Upper lobe of right lung (tissue), 1 donor: ENCODE data around the gene NAPSA. TPM values are rescaled to one million over a fixed set of nuclear protein-coding genes. Genes with fewer than 3 reads are reported as not detected.
A peak's percentile ranks its signal among the peaks of the same experiment; 100 is the strongest.

ENCODE experiments used
- ATAC-seq: fragments of 200-7000 bp; cut with Tn5 transposase; one replicate; pipeline ENCODE4 v1.9.1; 2020; ENCODE audit warnings: mild to moderate bottlenecking, moderate library complexity
- DNase-seq: peaks from one replicate; pipeline ENCODE4 v3.0.0-alpha.2; 2020
- H3K27ac ChIP-seq: fragments of 200-600 bp; one replicate; pipeline ENCODE4 v1.8.0; 2022
- H3K27me3 ChIP-seq: fragments of 200-600 bp; one replicate; pipeline ENCODE4 v1.8.0; 2022; ENCODE audit warnings: mild to moderate bottlenecking
- H3K36me3 ChIP-seq: fragments of 200-600 bp; one replicate; pipeline ENCODE4 v1.8.0; 2022
- H3K4me1 ChIP-seq: fragments of 200-600 bp; one replicate; pipeline ENCODE4 v1.8.0; 2022
- H3K4me3 ChIP-seq: fragments of 200-600 bp; one replicate; pipeline ENCODE4 v1.8.0; 2022; ENCODE audit warnings: mild to moderate bottlenecking
- H3K9me3 ChIP-seq: fragments of 200-600 bp; one replicate; pipeline ENCODE4 v1.8.0; 2022
- CTCF ChIP-seq: fragments of 200-600 bp; IDR thresholded peaks from one replicate; pipeline ENCODE4 v1.8.0; 2022; ENCODE audit warnings: antibody characterized with exemption
- intact Hi-C: fragments of 100-400 bp; cut with DNase I; formaldehyde crosslinking; loops from one replicate; pipeline ENCODE4 v1.11.0; 2022
- total RNA-seq: library from RNA; stranded (reverse); fragmentation: NEBNext Ultra II Directional; extraction: Animal tissue kit (Norgen Biotek cat#: 25700); gene quantifications from one replicate; pipeline ENCODE4 v1.2.1, GENCODE V29; 2021
- donor health status: DM: no; HTN: yes; CAD: no; lungs with severe emphysema.

The NAPSA gene
- total RNA-seq, 1 donor from 2014 or later, result 1,895 TPM

- Histone ChIP-seq H3K27me3 (peaks cover 51% of the 10 kb centered on the region), H3K4me3 (no peak overlapping the region), H3K4me1 (no peaks in the 10 kb centered on the region), H3K36me3 (no peaks in the 10 kb centered on the region), H3K9me3 (no peaks in the 10 kb centered on the region), H3K27ac (no peak overlapping the region)
- intact Hi-C loops, result no loop called here
- ATAC-seq, result no peak
- no peak for DNase-seq
- no peak for TF ChIP-seq CTCF
Measured at GRCh38 chr19:50310759-50311465, 54.5 kb downstream of the NAPSA start.

GRCh38 chr19:50309396-50310125 lies 55.9 kb downstream of the NAPSA start:
- intact Hi-C loops, result no loop called here
- no peaks in the 10 kb centered on the region for H3K36me3 ChIP-seq
- H3K27ac ChIP-seq, result no peak overlapping the region
- no peak for TF ChIP-seq CTCF
- ATAC-seq (peak; percentile 5), DNase-seq (peak; percentile 60)
- H3K9me3 ChIP-seq, result no peaks in the 10 kb centered on the region
- no peak overlapping the region for H3K4me3 ChIP-seq
- no peaks in the 10 kb centered on the region for H3K4me1 ChIP-seq
- H3K27me3 ChIP-seq, result peaks cover 43% of the 10 kb centered on the region

GRCh38 chr19:50308991-50309390 lies 56.4 kb downstream of the NAPSA start:
- no peaks in the 10 kb centered on the region for H3K9me3 ChIP-seq
- ATAC-seq, result no peak
- peaks cover 37% of the 10 kb centered on the region for H3K27me3 ChIP-seq
- peak; percentile 46 for DNase-seq
- no peak overlapping the region for H3K27ac ChIP-seq
- H3K36me3 ChIP-seq, result no peaks in the 10 kb centered on the region
- no peak for TF ChIP-seq CTCF
- no peaks in the 10 kb centered on the region for H3K4me1 ChIP-seq
- intact Hi-C loops, result no loop called here
- no peak overlapping the region for H3K4me3 ChIP-seq

Other genes starting within 250 kb of the NAPSA start
- not detected for gene IZUMO2, start 202.4 kb downstream of the NAPSA start, total RNA-seq
- 146 TPM for gene MYH14, start 162.0 kb downstream of the NAPSA start, total RNA-seq
- 12.8 TPM for gene KCNC3, start 36.3 kb downstream of the NAPSA start, total RNA-seq
- 101 TPM for gene NR1H2, start 10.8 kb upstream of the NAPSA start, total RNA-seq
- gene POLD1, start 18.7 kb upstream of the NAPSA start, total RNA-seq, result 34.4 TPM
- gene SPIB, start 53.3 kb upstream of the NAPSA start, total RNA-seq, result 0.52 TPM
- gene MYBPC2, start 67.3 kb upstream of the NAPSA start, total RNA-seq, result 0.12 TPM
- gene EMC10, start 110.9 kb upstream of the NAPSA start, total RNA-seq, result 103 TPM
- 3.8 TPM for gene GARIN5A, start 111.2 kb upstream of the NAPSA start, total RNA-seq
- gene JOSD2, start 145.6 kb upstream of the NAPSA start, total RNA-seq, result 34.7 TPM
- gene ASPDH, start 148.3 kb upstream of the NAPSA start, total RNA-seq, result not detected
- 4.6 TPM for gene LRRC4B, start 202.8 kb upstream of the NAPSA start, total RNA-seq